Measurements from ENCODE around the gene GPAM.
A peak's percentile ranks its signal among the peaks of the same experiment; 100 is the strongest.

DNA sequence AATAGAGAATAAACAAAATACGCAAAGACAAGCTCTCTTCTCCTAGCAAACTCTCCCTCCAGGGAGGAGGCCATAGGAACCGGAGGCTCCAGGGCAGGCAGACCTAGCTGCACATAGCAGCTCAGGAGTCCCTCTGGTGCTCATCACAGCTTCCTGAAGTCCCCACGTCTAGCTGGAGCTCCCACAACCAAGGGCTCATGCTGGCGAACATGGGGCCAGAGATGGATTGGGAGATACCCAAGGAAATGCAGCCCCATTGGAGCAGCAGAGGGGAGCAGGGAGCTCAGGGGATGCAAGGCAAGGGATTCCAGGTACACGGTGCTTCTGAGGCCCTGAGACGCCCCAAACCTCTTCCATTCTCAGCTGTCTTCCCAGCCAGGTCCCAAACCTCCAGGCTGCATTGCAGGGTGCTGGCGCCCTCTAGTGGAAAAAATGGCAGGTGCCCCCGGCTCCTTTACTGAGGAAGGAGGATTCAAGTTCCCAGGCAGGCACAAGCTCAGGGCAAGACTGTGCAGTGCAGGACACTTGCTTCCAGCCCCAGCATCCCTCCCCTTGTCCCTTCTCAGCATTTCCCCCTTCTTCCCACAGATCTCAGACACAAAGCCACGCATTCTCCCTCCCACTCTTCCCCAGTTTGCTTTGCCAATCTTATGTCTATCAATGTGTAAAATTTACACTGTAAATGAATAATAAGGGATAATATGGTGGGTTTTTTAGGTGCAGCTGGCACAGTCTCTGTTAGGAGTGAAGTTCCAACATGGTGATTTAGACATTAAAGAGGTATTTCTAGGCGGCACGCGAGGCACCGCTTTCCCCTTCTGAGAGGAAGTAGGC, 46.2 kb downstream of the GPAM start:
- TF ChIP-seq, protein P1, sequence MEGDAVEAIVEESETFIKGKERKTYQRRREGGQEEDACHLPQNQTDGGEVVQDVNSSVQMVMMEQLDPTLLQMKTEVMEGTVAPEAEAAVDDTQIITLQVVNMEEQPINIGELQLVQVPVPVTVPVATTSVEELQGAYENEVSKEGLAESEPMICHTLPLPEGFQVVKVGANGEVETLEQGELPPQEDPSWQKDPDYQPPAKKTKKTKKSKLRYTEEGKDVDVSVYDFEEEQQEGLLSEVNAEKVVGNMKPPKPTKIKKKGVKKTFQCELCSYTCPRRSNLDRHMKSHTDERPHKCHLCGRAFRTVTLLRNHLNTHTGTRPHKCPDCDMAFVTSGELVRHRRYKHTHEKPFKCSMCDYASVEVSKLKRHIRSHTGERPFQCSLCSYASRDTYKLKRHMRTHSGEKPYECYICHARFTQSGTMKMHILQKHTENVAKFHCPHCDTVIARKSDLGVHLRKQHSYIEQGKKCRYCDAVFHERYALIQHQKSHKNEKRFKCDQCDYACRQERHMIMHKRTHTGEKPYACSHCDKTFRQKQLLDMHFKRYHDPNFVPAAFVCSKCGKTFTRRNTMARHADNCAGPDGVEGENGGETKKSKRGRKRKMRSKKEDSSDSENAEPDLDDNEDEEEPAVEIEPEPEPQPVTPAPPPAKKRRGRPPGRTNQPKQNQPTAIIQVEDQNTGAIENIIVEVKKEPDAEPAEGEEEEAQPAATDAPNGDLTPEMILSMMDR (IDR thresholded peaks at IDR 0.05): peak; percentile 64 to 90 (median 74)
- TF ChIP-seq POLR2A (IDR thresholded peaks at IDR 0.05): no peak
- no peak for TF ChIP-seq EP300 (IDR thresholded peaks at IDR 0.05)

Measured in gastroesophageal sphincter (tissue), 3 donors.